C4-2B (cell line): ENCODE measurements around the gene CTDSP2.

Experiments
- CTCF ChIP-seq: fragments of 450-650 bp; conservative IDR thresholded peaks from 2 replicates; pipeline ENCODE4 v1.5.1; 2017; ENCODE audit warnings: mild to moderate bottlenecking
- ZFX ChIP-seq: fragments of 450-650 bp; IDR thresholded peaks from 2 replicates; pipeline ENCODE4 v1.6.1; 2017

DNA sequence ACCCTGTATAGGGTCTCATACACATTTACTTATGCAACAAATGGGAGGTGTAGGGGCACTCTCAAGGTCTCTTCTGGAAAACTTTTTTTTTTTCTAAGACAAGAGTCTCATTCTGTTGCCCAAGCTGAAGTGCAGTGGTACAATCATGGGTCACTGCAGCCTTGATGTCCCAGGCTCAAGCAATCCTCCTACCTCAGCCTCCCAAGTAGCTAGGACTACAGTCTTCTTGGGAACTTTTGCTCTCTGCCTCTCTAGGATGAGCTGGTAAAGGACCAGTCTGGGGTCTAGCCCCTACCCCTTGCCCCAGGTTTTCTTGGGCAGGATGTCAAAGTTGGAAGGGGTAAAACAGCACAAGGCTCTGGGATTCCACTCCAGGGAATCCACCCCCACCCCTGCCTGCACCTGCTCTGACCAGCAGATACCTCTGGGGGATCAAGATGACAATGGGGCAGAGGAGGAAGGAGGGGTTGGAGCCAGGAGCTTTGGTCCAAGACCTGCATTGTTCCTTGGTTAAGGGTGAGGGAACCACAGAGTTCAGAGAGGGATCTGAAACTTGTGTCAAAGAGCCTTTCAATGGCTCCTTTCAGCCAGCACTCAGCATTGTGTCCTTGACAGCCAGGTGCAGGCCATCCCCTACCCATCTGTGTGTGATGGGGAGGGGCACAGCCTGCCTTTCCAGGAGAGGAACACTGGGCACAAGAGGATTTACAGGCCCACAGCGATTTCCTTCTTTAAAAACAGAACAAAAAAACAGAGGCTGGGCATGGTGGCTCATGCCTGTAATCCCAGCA is 12.2 kb downstream of the CTDSP2 start:
- TF ChIP-seq CTCF (no peak), ZFX (no peak)
